HUDEP-2 (cell line): ENCODE data around the gene FNDC5.

Source experiments
- DNase-seq, 76 experiments: peaks; one replicate each; lab custom pipeline; 2025; ENCODE audit not compliant: unreplicated experiment in 76 of 76; lab: John Stamatoyannopoulos, UW

FNDC5 gene

DNA sequence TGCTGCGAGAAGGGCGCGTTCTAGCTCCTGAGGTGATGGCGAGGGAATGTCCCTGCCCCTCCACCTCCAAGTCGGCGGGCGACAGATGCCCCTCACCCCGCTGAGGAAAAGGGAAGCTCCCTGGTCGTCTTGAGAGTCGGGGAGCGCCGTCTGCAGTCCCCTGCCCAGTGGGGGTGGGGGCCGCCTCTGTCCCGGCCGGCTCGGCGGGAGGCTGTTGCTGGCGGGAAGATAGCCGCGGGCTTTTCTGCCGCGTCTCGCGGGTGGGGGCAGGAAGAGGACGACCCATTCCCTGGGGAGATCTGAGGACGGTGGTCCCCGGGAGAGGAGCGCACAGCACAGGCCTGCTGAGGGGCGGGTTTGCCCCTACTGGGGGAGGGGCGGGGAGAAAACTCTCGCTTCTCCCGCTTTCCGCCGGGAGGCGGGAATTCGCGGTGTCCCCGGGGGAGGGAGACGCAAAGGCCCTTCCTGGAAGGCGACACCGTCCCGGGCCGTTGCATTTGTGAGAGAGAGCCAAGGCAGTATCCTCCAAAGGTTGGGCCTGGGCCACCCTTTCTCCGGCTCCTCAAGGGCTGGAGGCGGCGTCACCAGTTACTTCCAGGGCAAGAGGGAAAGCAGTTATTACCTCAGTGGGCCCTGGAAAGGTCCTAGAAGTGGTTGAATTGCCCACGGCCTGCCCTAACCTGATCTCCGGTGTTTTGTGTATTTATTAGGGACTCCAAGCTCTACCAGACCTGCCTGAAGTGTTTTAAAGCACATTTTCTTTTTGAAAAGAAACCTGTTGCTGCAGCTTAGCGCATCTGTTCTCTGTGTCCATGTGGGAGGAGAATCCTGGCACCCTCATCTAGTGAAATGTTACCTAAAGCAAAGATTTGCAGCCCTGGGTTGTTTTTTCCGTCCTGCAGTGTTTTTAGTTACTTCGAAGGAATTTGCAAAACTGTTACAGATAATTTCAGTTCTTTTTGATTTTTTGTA lies 52.6 kb downstream of the FNDC5 start:
- peak in 55 of 76 experiments; percentile 9 to 79 (median 42) for DNase-seq

GRCh38 chr1:32817159-32817814 lies 53.4 kb downstream of the FNDC5 start, which contains the start of the genes S100PBP and YARS1:
Gene S100PBP (plus strand): TSS chr1:32817653. CDS start chr1:32826100, 8,447 bp downstream.
Gene YARS1 (minus strand): TSS chr1:32817358. CDS start chr1:32817244, 114 bp downstream.
- peak in 75 of 76 experiments; percentile 76 to 99 (median 98) for DNase-seq

- DNase-seq: peak in 17 of 76 experiments; percentile 5 to 51 (median 33)
Measured at GRCh38 chr1:32816676-32817158, 54.0 kb downstream of the FNDC5 start.

GRCh38 chr1:32813941-32814739 lies 56.6 kb downstream of the FNDC5 start:
- no peak for DNase-seq
